HepG2 (cell line): ENCODE results near the gene GJC1. TPM values are rescaled to one million over a fixed set of nuclear protein-coding genes. Genes with fewer than 3 reads are reported as not detected.

Source experiments
- FOSL1 ChIP-seq: sonication (generic); formaldehyde crosslinking; IDR thresholded peaks from 2 replicates; pipeline ENCODE4 v1.9.0; 2021; ENCODE audit warnings: missing genetic modification reagents, borderline replicate concordance
- FOXA3 ChIP-seq: IDR thresholded peaks from 2 replicates; pipeline ENCODE4 v1.6.1; 2016; ENCODE audit warnings: missing genetic modification reagents, missing compliant biosample characterization
- GATAD2A ChIP-seq: IDR thresholded peaks from 2 replicates; pipeline ENCODE4 v1.6.1; 2016
- GFI1 ChIP-seq: sonication (generic); formaldehyde crosslinking; IDR thresholded peaks from 2 replicates; pipeline ENCODE4 v1.5.0; 2020; ENCODE audit warnings: missing genetic modification reagents, mild to moderate bottlenecking, borderline replicate concordance
- HCFC1 ChIP-seq: fragments of 150-350 bp; IDR thresholded peaks from 2 replicates; pipeline ENCODE4 v1.6.1; 2014; ENCODE audit warnings: low read depth, low read length
- HDAC1 ChIP-seq: sonication (generic); formaldehyde crosslinking; IDR thresholded peaks from 2 replicates; pipeline ENCODE4 v1.5.1; 2020; ENCODE audit warnings: mild to moderate bottlenecking, missing genetic modification reagents
- IRX3 ChIP-seq: sonication (generic); formaldehyde crosslinking; IDR thresholded peaks from 2 replicates; pipeline ENCODE4 v1.8.1; 2023; ENCODE audit warnings: mild to moderate bottlenecking, low read depth, missing genetic modification reagents, borderline replicate concordance
- MED1 ChIP-seq: sonication (generic); formaldehyde crosslinking; IDR thresholded peaks from 2 replicates; pipeline ENCODE4 v1.4.0; 2020; ENCODE audit warnings: missing genetic modification reagents
- PRMT3 ChIP-seq: sonication (generic); formaldehyde crosslinking; IDR thresholded peaks from 2 replicates; pipeline ENCODE4 v1.8.1; 2022; ENCODE audit warnings: low read depth, mild to moderate bottlenecking, moderate library complexity, missing genetic modification reagents, borderline replicate concordance
- SAP130 ChIP-seq: IDR thresholded peaks from 2 replicates; pipeline ENCODE4 v1.6.1; 2016; ENCODE audit warnings: low read depth
- SNRNP70 ChIP-seq: fragments of 200-400 bp; formaldehyde crosslinking; IDR thresholded peaks from 2 replicates; pipeline ENCODE4 v1.6.1; 2017; ENCODE audit warnings: mild to moderate bottlenecking, low read depth, low read length, moderate library complexity
- SP4 ChIP-seq: sonication (generic); formaldehyde crosslinking; IDR thresholded peaks from 2 replicates; pipeline ENCODE4 v1.8.1; 2023; ENCODE audit warnings: mild to moderate bottlenecking, missing genetic modification reagents
- ZBTB1 ChIP-seq: sonication (generic); formaldehyde crosslinking; IDR thresholded peaks from 2 replicates; pipeline ENCODE4 v1.4.0; 2020; ENCODE audit warnings: missing genetic modification reagents, borderline replicate concordance
- ZFP36L1 ChIP-seq: sonication (generic); formaldehyde crosslinking; IDR thresholded peaks from 2 replicates; pipeline ENCODE4 v1.8.0; 2022; ENCODE audit warnings: mild to moderate bottlenecking, missing genetic modification reagents, moderate library complexity
- ZMYM4 ChIP-seq: sonication (generic); formaldehyde crosslinking; IDR thresholded peaks from 2 replicates; pipeline ENCODE4 v1.8.1; 2023; ENCODE audit warnings: mild to moderate bottlenecking, missing genetic modification reagents
- ZNF552 ChIP-seq: sonication (generic); formaldehyde crosslinking; IDR thresholded peaks from 2 replicates; pipeline ENCODE4 v1.9.0; 2022; ENCODE audit warnings: missing genetic modification reagents, mild to moderate bottlenecking, borderline replicate concordance
- ZNF562 ChIP-seq: sonication (generic); formaldehyde crosslinking; IDR thresholded peaks from 2 replicates; pipeline ENCODE4 v1.8.0; 2022; ENCODE audit warnings: missing genetic modification reagents, borderline replicate concordance
- ZNF772 ChIP-seq: sonication (generic); formaldehyde crosslinking; IDR thresholded peaks from 2 replicates; pipeline ENCODE4 v1.5.0; 2020; ENCODE audit warnings: mild to moderate bottlenecking, missing genetic modification reagents
- ZNF782 ChIP-seq: sonication (generic); formaldehyde crosslinking; IDR thresholded peaks from 2 replicates; pipeline ENCODE4 v1.4.0; 2020; ENCODE audit warnings: missing genetic modification reagents, mild to moderate bottlenecking, borderline replicate concordance
- polyA plus RNA-seq, 8 experiments: library from polyadenylated mRNA; depleted of rRNA in 3 of 8; stranded (reverse) in 7 of 8; unstranded in 1 of 8; fragments of >200 nt; fragmentation: Illumina TruSeq in 4 of 8; extraction: Trizol in 4 of 8; gene quantifications; 2 replicates each; pipeline versions ENCODE4 v1.2.1 to v1.2.3, GENCODE V29; 2011 to 2016; ENCODE audit warnings: low read depth in 4 of 8, missing spikeins in 1 of 8, mixed read lengths in 1 of 8; ENCODE audit not compliant: insufficient read depth in 1 of 8
- total RNA-seq, 5 experiments: library from RNA; depleted of rRNA; stranded (reverse); fragments of >200 nt; fragmentation: Illumina TruSeq; extraction: Trizol; gene quantifications; 2 replicates each; pipeline ENCODE4 v1.2.3, GENCODE V29; 2016; ENCODE audit warnings: low read depth in 1 of 5
- TF ChIP-seq, protein P1 (sequence below), 2 experiments: sonication (generic) in 1 of 2; formaldehyde crosslinking in 1 of 2; IDR thresholded peaks; 2 replicates each; pipeline versions ENCODE4 v1.5.1 to v1.6.1; 2011 to 2020; ENCODE audit warnings: borderline replicate concordance in 1 of 2, low read depth in 1 of 2, low read length in 1 of 2, mild to moderate bottlenecking in 1 of 2, missing genetic modification reagents in 1 of 2, moderate library complexity in 1 of 2
- TF ChIP-seq, protein P2 (sequence below): IDR thresholded peaks from 2 replicates; pipeline ENCODE4 v1.6.1; 2016
- TF ChIP-seq, protein P3 (sequence below): sonication (generic); formaldehyde crosslinking; IDR thresholded peaks from 2 replicates; pipeline ENCODE4 v1.4.0; 2020; ENCODE audit warnings: mild to moderate bottlenecking, missing genetic modification reagents
- TF ChIP-seq, protein P4 (sequence below): sonication (generic); formaldehyde crosslinking; IDR thresholded peaks from 2 replicates; pipeline ENCODE4 v1.5.0; 2020; ENCODE audit warnings: mild to moderate bottlenecking, missing genetic modification reagents, moderate library complexity

GJC1 gene
- total and polyA plus RNA-seq, 2 of the 13 experiments (the other 11 are each of a cell fraction or from before 2014, with no cell fraction given), result 1.7 TPM

DNA sequence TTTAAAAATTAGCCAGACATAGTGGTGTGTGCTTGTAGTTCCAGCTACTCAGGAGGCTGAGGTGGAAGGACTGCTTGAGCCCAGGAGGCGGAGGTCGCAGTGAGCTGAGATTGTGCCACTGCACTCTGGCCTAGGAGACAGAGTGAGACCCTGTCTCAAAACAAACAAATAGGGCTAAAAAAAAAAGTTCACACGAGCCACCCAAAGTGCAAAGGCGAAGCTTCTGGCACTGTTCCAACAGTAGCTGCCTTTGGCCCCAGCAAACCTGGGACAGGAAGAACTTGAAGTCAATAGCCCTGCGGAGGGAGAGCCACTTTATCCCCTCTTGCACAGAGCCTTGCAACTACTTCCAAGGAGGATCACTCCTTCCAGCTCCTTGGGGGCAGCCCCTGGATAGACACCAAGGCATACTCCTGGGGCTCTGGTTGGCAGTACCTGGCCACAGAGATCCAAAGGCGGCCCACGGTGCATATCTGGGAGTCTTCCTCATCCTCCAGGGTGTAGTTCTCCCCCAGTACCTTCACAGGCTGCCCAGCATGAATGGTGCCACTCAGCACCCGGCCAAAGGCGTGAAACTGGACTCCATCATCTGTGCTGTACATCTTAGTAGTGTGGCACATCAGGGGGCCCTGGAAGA lies 32.3 kb upstream of the GJC1 start (continued):
- 0 out of 2 replicates have a peak, but pooled peaks have one; percentile 19 for TF ChIP-seq GATAD2A (CRISPR knock-in tag)
- TF ChIP-seq, protein P1, sequence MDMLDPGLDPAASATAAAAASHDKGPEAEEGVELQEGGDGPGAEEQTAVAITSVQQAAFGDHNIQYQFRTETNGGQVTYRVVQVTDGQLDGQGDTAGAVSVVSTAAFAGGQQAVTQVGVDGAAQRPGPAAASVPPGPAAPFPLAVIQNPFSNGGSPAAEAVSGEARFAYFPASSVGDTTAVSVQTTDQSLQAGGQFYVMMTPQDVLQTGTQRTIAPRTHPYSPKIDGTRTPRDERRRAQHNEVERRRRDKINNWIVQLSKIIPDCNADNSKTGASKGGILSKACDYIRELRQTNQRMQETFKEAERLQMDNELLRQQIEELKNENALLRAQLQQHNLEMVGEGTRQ (IDR thresholded peaks at IDR 0.05; ENCODE audit: low read depth, low read length), result no peak
- TF ChIP-seq, protein P1 (CRISPR knock-in tag; IDR thresholded peaks at IDR 0.05; ENCODE audit: borderline replicate concordance), result 0 out of 2 replicates have a peak, but pooled peaks have one; percentile 7
- TF ChIP-seq ZNF782 (CRISPR knock-in tag), result no peak
- TF ChIP-seq MED1 (CRISPR knock-in tag), result peak; percentile 66
- TF ChIP-seq, protein P2, sequence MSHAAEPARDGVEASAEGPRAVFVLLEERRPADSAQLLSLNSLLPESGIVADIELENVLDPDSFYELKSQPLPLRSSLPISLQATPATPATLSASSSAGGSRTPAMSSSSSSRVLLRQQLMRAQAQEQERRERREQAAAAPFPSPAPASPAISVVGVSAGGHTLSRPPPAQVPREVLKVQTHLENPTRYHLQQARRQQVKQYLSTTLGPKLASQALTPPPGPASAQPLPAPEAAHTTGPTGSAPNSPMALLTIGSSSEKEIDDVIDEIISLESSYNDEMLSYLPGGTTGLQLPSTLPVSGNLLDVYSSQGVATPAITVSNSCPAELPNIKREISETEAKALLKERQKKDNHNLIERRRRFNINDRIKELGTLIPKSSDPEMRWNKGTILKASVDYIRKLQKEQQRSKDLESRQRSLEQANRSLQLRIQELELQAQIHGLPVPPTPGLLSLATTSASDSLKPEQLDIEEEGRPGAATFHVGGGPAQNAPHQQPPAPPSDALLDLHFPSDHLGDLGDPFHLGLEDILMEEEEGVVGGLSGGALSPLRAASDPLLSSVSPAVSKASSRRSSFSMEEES (CRISPR knock-in tag), result no peak
- TF ChIP-seq SNRNP70, result no peak
- no peak for TF ChIP-seq ZNF552 (CRISPR knock-in tag)
- no peak for TF ChIP-seq ZBTB1
- TF ChIP-seq ZFP36L1, result peak; percentile 18; the same call in 1 of the 2 replicates
- peak; percentile 37; the same call in 1 of the 2 replicates for TF ChIP-seq ZMYM4 (CRISPR knock-in tag)
- peak; percentile 85 for TF ChIP-seq GFI1
- 0 out of 2 replicates have a peak, but pooled peaks have one; percentile 25 for TF ChIP-seq IRX3
- no peak for TF ChIP-seq ZNF562 (CRISPR knock-in tag)
- TF ChIP-seq, protein P3, sequence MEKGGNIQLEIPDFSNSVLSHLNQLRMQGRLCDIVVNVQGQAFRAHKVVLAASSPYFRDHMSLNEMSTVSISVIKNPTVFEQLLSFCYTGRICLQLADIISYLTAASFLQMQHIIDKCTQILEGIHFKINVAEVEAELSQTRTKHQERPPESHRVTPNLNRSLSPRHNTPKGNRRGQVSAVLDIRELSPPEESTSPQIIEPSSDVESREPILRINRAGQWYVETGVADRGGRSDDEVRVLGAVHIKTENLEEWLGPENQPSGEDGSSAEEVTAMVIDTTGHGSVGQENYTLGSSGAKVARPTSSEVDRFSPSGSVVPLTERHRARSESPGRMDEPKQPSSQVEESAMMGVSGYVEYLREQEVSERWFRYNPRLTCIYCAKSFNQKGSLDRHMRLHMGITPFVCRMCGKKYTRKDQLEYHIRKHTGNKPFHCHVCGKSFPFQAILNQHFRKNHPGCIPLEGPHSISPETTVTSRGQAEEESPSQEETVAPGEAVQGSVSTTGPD, result no peak
- no peak for TF ChIP-seq FOSL1
- no peak for TF ChIP-seq PRMT3
- TF ChIP-seq SP4, result peak; percentile 39; the same call in 1 of the 2 replicates
- no peak for TF ChIP-seq ZNF772 (CRISPR knock-in tag)
- TF ChIP-seq HDAC1 (CRISPR knock-in tag), result peak; percentile 41; the same call in 1 of the 2 replicates
- TF ChIP-seq SAP130 (CRISPR knock-in tag), result peak; percentile 14; the same call in 1 of the 2 replicates
- 0 out of 2 replicates have a peak, but pooled peaks have one; percentile 10 for TF ChIP-seq FOXA3 (CRISPR knock-in tag)
- TF ChIP-seq, protein P4, sequence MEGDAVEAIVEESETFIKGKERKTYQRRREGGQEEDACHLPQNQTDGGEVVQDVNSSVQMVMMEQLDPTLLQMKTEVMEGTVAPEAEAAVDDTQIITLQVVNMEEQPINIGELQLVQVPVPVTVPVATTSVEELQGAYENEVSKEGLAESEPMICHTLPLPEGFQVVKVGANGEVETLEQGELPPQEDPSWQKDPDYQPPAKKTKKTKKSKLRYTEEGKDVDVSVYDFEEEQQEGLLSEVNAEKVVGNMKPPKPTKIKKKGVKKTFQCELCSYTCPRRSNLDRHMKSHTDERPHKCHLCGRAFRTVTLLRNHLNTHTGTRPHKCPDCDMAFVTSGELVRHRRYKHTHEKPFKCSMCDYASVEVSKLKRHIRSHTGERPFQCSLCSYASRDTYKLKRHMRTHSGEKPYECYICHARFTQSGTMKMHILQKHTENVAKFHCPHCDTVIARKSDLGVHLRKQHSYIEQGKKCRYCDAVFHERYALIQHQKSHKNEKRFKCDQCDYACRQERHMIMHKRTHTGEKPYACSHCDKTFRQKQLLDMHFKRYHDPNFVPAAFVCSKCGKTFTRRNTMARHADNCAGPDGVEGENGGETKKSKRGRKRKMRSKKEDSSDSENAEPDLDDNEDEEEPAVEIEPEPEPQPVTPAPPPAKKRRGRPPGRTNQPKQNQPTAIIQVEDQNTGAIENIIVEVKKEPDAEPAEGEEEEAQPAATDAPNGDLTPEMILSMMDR, result 0 out of 2 replicates have a peak, but pooled peaks have one; percentile 5
- TF ChIP-seq HCFC1, result no peak
